HepG2 (cell line): ENCODE measurements around the gene NBEAL1. TPM values are rescaled to one million over a fixed set of nuclear protein-coding genes. Genes with fewer than 3 reads are reported as not detected.

Experiments used
- ATAC-seq: fragments of 200-7000 bp; cut with Tn5 transposase; 3 replicates; pipeline ENCODE4 v1.9.1; 2020; ENCODE audit warnings: mild to moderate bottlenecking, moderate library complexity
- BruUV-seq: library from RNA; stranded (reverse); fragments of 400-500 nt; replicated peaks from 2 replicates; lab custom pipeline; 2021; lab: Mats Ljungman, UMichigan
- CTCF ChIA-PET: fragments of 300-600 bp; formaldehyde crosslinking; extraction: SDS; loops from one replicate; lab custom pipeline; 2021; ENCODE audit warnings: low total read pairs, inconsistent platforms, low intra/inter-chr PET ratio; lab: Yijun Ruan, JAX
- POLR2A ChIA-PET: fragments of 350-600 bp; sonication (Branson Sonifier 250); formaldehyde crosslinking; loops from one replicate; lab custom pipeline; 2020; ENCODE audit warnings: antibody characterized with exemption, inconsistent platforms; lab: Yijun Ruan, JAX
- DNase-seq: peaks from one replicate; pipeline ENCODE4 v3.0.0-alpha.2; 2015; ENCODE audit warnings: low spot score
- FAIRE-seq: peaks from 3 replicates; lab custom pipeline; 2011; peaks lifted over from hg19 to GRCh38; lab: Jason Lieb, UNC
- H2AFZ ChIP-seq: one replicate; pipeline ENCODE4 v1.6.1; 2011; ENCODE audit warnings: low read length, inconsistent platforms
- H3K27ac ChIP-seq: fragments of 300-600 bp; 3 replicates; pipeline ENCODE4 v1.8.0; 2011; ENCODE audit warnings: mixed run types, mild to moderate bottlenecking, mixed read lengths, low read length, inconsistent platforms; ENCODE audit not compliant: insufficient read depth; ENCODE audit errors: extremely low read length
- H3K27me3 ChIP-seq, 2 experiments: fragments of 200-600 bp in 1 of 2; 2 replicates in 1 of 2; 3 replicates in 1 of 2; pipeline versions ENCODE4 v1.6.0 to v1.8.0; 2011; ENCODE audit warnings: low read length in 2 of 2, mild to moderate bottlenecking in 2 of 2, moderate library complexity in 2 of 2, inconsistent platforms in 1 of 2; ENCODE audit not compliant: insufficient read depth in 2 of 2, control insufficient read depth in 1 of 2
- H3K36me3 ChIP-seq, 2 experiments: fragments of 200-600 bp in 1 of 2; replicated peaks in 1 of 2; 2 replicates in 1 of 2; 3 replicates in 1 of 2; pipeline versions ENCODE4 v1.5.1 to v1.8.0; 2011; ENCODE audit warnings: low read length in 2 of 2, inconsistent platforms in 1 of 2; ENCODE audit not compliant: insufficient read depth in 2 of 2, control insufficient read depth in 1 of 2
- H3K4me1 ChIP-seq: 2 replicates; pipeline ENCODE4 v1.5.1; 2012; ENCODE audit warnings: low read length, inconsistent platforms; ENCODE audit not compliant: insufficient read depth
- H3K4me2 ChIP-seq: 2 replicates; pipeline ENCODE4 v1.6.0; 2011; ENCODE audit warnings: low read depth, low read length, inconsistent platforms
- H3K4me3 ChIP-seq, 3 experiments: fragments of 200-600 bp in 1 of 3; sonication (generic), shearing (Covaris generic) in 1 of 3; replicated peaks in 1 of 3; 2 replicates each; pipeline ENCODE4 v1.5.1; 2011 to 2016; ENCODE audit warnings: low read length in 3 of 3, inconsistent platforms in 2 of 3, low read depth in 2 of 3, mild to moderate bottlenecking in 2 of 3, control low read depth in 1 of 3, mixed read lengths in 1 of 3; ENCODE audit not compliant: insufficient read depth in 1 of 3
- H3K79me2 ChIP-seq: one replicate; pipeline ENCODE4 v1.6.1; 2011; ENCODE audit warnings: low read length, inconsistent platforms; ENCODE audit not compliant: insufficient read depth
- H3K9ac ChIP-seq: 2 replicates; pipeline ENCODE4 v1.6.0; 2011; ENCODE audit warnings: mild to moderate bottlenecking, low read depth, low read length, inconsistent platforms; ENCODE audit not compliant: insufficient read depth
- H3K9me3 ChIP-seq: 2 replicates; pipeline ENCODE4 v1.5.1; 2012; ENCODE audit warnings: mild to moderate bottlenecking, low read length
- H4K20me1 ChIP-seq: 2 replicates; pipeline ENCODE4 v1.6.0; 2011; ENCODE audit warnings: inconsistent platforms, mild to moderate bottlenecking, low read length, moderate library complexity; ENCODE audit not compliant: insufficient read depth
- CTCF ChIP-seq: sonication (generic); formaldehyde crosslinking; IDR thresholded peaks from 2 replicates; pipeline ENCODE4 v1.5.0; 2020; ENCODE audit warnings: mild to moderate bottlenecking, missing genetic modification reagents, moderate library complexity
- HOXA5 ChIP-seq: sonication (generic); formaldehyde crosslinking; IDR thresholded peaks from 2 replicates; pipeline ENCODE4 v1.4.0; 2020; ENCODE audit warnings: missing genetic modification reagents
- MAFF ChIP-seq: IDR thresholded peaks from 2 replicates; pipeline ENCODE4 v1.6.1; 2011; ENCODE audit warnings: low read depth, low read length, improper control_type of control experiment
- MAFK ChIP-seq, 2 experiments: IDR thresholded peaks in 1 of 2; conservative IDR thresholded peaks in 1 of 2; 2 replicates each; pipeline ENCODE4 v1.6.1; 2011; ENCODE audit warnings: improper control_type of control experiment in 2 of 2, low read length in 2 of 2
- RNF2 ChIP-seq: fragments of 450-650 bp; conservative IDR thresholded peaks from 2 replicates; pipeline ENCODE4 v1.6.1; 2016; ENCODE audit warnings: low read depth
- SMC3 ChIP-seq: IDR thresholded peaks from 2 replicates; pipeline ENCODE4 v1.6.1; 2011; ENCODE audit warnings: low read length, improper control_type of control experiment
- STAG1 ChIP-seq: sonication (generic); formaldehyde crosslinking; IDR thresholded peaks from 2 replicates; pipeline ENCODE4 v1.4.0; 2020; ENCODE audit warnings: missing genetic modification reagents
- TEAD3 ChIP-seq: optimal IDR thresholded peaks from 2 replicates; pipeline ENCODE3; 2016; ENCODE audit warnings: borderline replicate concordance
- ZBTB33 ChIP-seq: sonication (generic); formaldehyde crosslinking; IDR thresholded peaks from 2 replicates; pipeline ENCODE4 v1.4.0; 2020; ENCODE audit warnings: missing genetic modification reagents
- ZFAT ChIP-seq: sonication (generic); formaldehyde crosslinking; conservative IDR thresholded peaks from 2 replicates; pipeline ENCODE4 v1.8.1; 2023; ENCODE audit warnings: missing genetic modification reagents, inconsistent platforms
- ZFP36L1 ChIP-seq: sonication (generic); formaldehyde crosslinking; IDR thresholded peaks from 2 replicates; pipeline ENCODE4 v1.8.0; 2022; ENCODE audit warnings: mild to moderate bottlenecking, missing genetic modification reagents, moderate library complexity
- ZNF121 ChIP-seq: sonication (generic); formaldehyde crosslinking; IDR thresholded peaks from 2 replicates; pipeline ENCODE4 v1.5.0; 2020; ENCODE audit warnings: mild to moderate bottlenecking, missing genetic modification reagents
- ZNF354B ChIP-seq: sonication (generic); formaldehyde crosslinking; IDR thresholded peaks from 2 replicates; pipeline ENCODE4 v1.8.0; 2022; ENCODE audit warnings: mild to moderate bottlenecking, missing genetic modification reagents
- ZNF432 ChIP-seq: sonication (generic); formaldehyde crosslinking; IDR thresholded peaks from 2 replicates; pipeline ENCODE4 v1.5.0; 2020; ENCODE audit warnings: missing genetic modification reagents, mild to moderate bottlenecking, borderline replicate concordance
- ZNF614 ChIP-seq: IDR thresholded peaks from 2 replicates; pipeline ENCODE4 v1.6.1; 2018; ENCODE audit warnings: missing biosample characterization, missing genetic modification reagents, inconsistent platforms, borderline replicate concordance
- ZNF749 ChIP-seq: sonication (generic); formaldehyde crosslinking; IDR thresholded peaks from 2 replicates; pipeline ENCODE4 v1.8.0; 2022; ENCODE audit warnings: mild to moderate bottlenecking, missing genetic modification reagents, moderate library complexity, borderline replicate concordance
- ZNF780A ChIP-seq: sonication (generic); formaldehyde crosslinking; IDR thresholded peaks from 2 replicates; pipeline ENCODE4 v1.8.0; 2022; ENCODE audit warnings: mild to moderate bottlenecking, missing genetic modification reagents, moderate library complexity
- ZSCAN31 ChIP-seq: sonication (generic); formaldehyde crosslinking; IDR thresholded peaks from 2 replicates; pipeline ENCODE4 v1.5.0; 2020; ENCODE audit warnings: low read depth, mild to moderate bottlenecking, missing genetic modification reagents
- ZZZ3 ChIP-seq: sonication (generic); formaldehyde crosslinking; IDR thresholded peaks from 2 replicates; pipeline ENCODE4 v1.4.0; 2020; ENCODE audit warnings: missing genetic modification reagents, mild to moderate bottlenecking, borderline replicate concordance
- WGBS: methylation state at CpG from one replicate; pipeline ENCODE4 v1.1.6; 2017; ENCODE audit warnings: low lambda C conversion rate; 5-methylcytosine and 5-hydroxymethylcytosine counted together
- in situ Hi-C: cut with HindIII; loops from 2 replicates; pipeline ENCODE4 v1.10.0; 2017; ENCODE audit warnings: low pct_unique_long_range_greater_than_20kb; ENCODE audit not compliant: extremely low pct_ligation_motif_present
- intact Hi-C: fragments of 100-400 bp; cut with micrococcal nuclease; formaldehyde crosslinking; loops from one replicate; pipeline ENCODE4 v1.10.0; 2022; ENCODE audit not compliant: unreplicated experiment
- polyA plus RNA-seq, 8 experiments: library from polyadenylated mRNA; depleted of rRNA in 3 of 8; stranded (reverse) in 7 of 8; unstranded in 1 of 8; fragments of >200 nt; fragmentation: Illumina TruSeq in 4 of 8; extraction: Trizol in 4 of 8; gene quantifications; 2 replicates each; pipeline versions ENCODE4 v1.2.1 to v1.2.3, GENCODE V29; 2011 to 2016; ENCODE audit warnings: low read depth in 4 of 8, missing spikeins in 1 of 8, mixed read lengths in 1 of 8; ENCODE audit not compliant: insufficient read depth in 1 of 8
- total RNA-seq, 5 experiments: library from RNA; depleted of rRNA; stranded (reverse); fragments of >200 nt; fragmentation: Illumina TruSeq; extraction: Trizol; gene quantifications; 2 replicates each; pipeline ENCODE4 v1.2.3, GENCODE V29; 2016; ENCODE audit warnings: low read depth in 1 of 5

The NBEAL1 gene
- total and polyA plus RNA-seq, 2 of the 13 experiments (the other 11 are each of a cell fraction or from before 2014, with no cell fraction given), result 6.4 to 15.7 TPM

GRCh38 chr2:203209538-203209937, 194.9 kb downstream of the NBEAL1 start:
- WGBS, result 100% methylated on average over 1 of the region's 1 CpG

GRCh38 chr2:203225423-203226039, 210.9 kb downstream of the NBEAL1 start:
- no peaks in the 10 kb centered on the region for H3K36me3 ChIP-seq
- H4K20me1 ChIP-seq, result no peaks in the 10 kb centered on the region
- FAIRE-seq (peak; percentile 88), DNase-seq (peak; percentile 35), ATAC-seq (peak; percentile 90)
- H3K9ac ChIP-seq, result no peak overlapping the region
- H3K4me3 ChIP-seq, result no peak overlapping the region
- H3K27me3 ChIP-seq, result no peaks in the 10 kb centered on the region
- no peak overlapping the region for H3K27ac ChIP-seq
- in situ Hi-C loops (loop anchor here (10.0 to 25.0 kb wide), 3 partner anchors 229 to 689 kb away; no protein-coding TSS in a partner anchor), intact Hi-C loops (loop anchor here (1.0 to 10.0 kb wide), 6 partner anchors 13 to 684 kb away; no protein-coding TSS in a partner anchor)
- ChIA-PET POLR2A (interaction anchor here (1.2 to 4.4 kb wide), 2 partner anchors 10 to 13 kb away, joined by 3 to 25 read pairs; partner anchors contain the start of gene CYP20A1), CTCF (interaction anchor here (1.1 to 2.0 kb wide), 4 partner anchors 13 to 684 kb away, joined by 3 to 10 read pairs (median 5); partner anchors contain the start of gene CYP20A1)
- no peaks in the 10 kb centered on the region for H3K79me2 ChIP-seq
- no TSS peak for BruUV-seq
- no peaks in the 10 kb centered on the region for H3K9me3 ChIP-seq
- WGBS, result 93% methylated on average over 2 of the region's 2 CpGs
- H3K4me1 ChIP-seq, result peaks cover 27% of the 10 kb centered on the region
- H2AFZ ChIP-seq, result no peak overlapping the region
- H3K4me2 ChIP-seq, result no peak overlapping the region
- TF ChIP-seq ZFP36L1 (CRISPR knock-in tag) (no peak), SMC3 (peak; percentile 77; the same call in 1 of the 2 replicates), ZNF354B (CRISPR knock-in tag) (no peak), TEAD3 (CRISPR knock-in tag) (peak; percentile 41), ZZZ3 (CRISPR knock-in tag) (no peak), ZNF614 (CRISPR knock-in tag) (no peak), ZNF432 (no peak), HOXA5 (CRISPR knock-in tag) (no peak), STAG1 (CRISPR knock-in tag) (peak; percentile 73), CTCF (peak; percentile 75), ZFAT (CRISPR knock-in tag) (no peak), ZBTB33 (CRISPR knock-in tag) (no peak)

More at GRCh38 chr2:203209538-203209937, 194.9 kb downstream of the NBEAL1 start:
- Histone ChIP-seq H3K4me3 (no peak overlapping the region), H3K4me1 (no peaks in the 10 kb centered on the region), H3K36me3 (peaks cover 0 to 8% of the 10 kb centered on the region in 2 experiments; a peak in 1 of 5 replicates), H3K9ac (no peak overlapping the region), H3K27me3 (no peaks in the 10 kb centered on the region), H3K79me2 (no peaks in the 10 kb centered on the region), H2AFZ (no peak overlapping the region), H3K9me3 (no peaks in the 10 kb centered on the region), H3K4me2 (no peak overlapping the region), H4K20me1 (no peaks in the 10 kb centered on the region), H3K27ac (no peak overlapping the region)
- BruUV-seq, result no TSS peak
- DNase-seq, result no peak
- FAIRE-seq, result no peak
- ATAC-seq, result no peak
- CTCF ChIA-PET, result no interaction called here
- POLR2A ChIA-PET, result no interaction called here
- in situ Hi-C loops (no loop called here), intact Hi-C loops (no loop called here)
- TF ChIP-seq ZNF749 (CRISPR knock-in tag), result no peak
- no peak for TF ChIP-seq RNF2
- peak in 1 of 2 experiments; percentile 54; a peak in 2 of 4 replicates for TF ChIP-seq MAFK (conservative IDR thresholded peaks at IDR 0.05 in 1 of 2, IDR thresholded peaks at IDR 0.05 in 1 of 2; ENCODE audit: low read length in 2 of 2)
- TF ChIP-seq ZSCAN31, result no peak
- 0 out of 2 replicates have a peak, but pooled peaks have one; percentile 9 for TF ChIP-seq MAFF
- TF ChIP-seq ZNF121 (CRISPR knock-in tag), result no peak
- TF ChIP-seq ZNF780A (CRISPR knock-in tag), result no peak
